Iris pigment epithelial cell (primary cell): ENCODE data around the gene LHX6.

Source experiments
- DNase-seq: peaks from one replicate; pipeline ENCODE4 v3.0.0-alpha.2; 2011; ENCODE audit warnings: low read depth

LHX6 gene

DNA sequence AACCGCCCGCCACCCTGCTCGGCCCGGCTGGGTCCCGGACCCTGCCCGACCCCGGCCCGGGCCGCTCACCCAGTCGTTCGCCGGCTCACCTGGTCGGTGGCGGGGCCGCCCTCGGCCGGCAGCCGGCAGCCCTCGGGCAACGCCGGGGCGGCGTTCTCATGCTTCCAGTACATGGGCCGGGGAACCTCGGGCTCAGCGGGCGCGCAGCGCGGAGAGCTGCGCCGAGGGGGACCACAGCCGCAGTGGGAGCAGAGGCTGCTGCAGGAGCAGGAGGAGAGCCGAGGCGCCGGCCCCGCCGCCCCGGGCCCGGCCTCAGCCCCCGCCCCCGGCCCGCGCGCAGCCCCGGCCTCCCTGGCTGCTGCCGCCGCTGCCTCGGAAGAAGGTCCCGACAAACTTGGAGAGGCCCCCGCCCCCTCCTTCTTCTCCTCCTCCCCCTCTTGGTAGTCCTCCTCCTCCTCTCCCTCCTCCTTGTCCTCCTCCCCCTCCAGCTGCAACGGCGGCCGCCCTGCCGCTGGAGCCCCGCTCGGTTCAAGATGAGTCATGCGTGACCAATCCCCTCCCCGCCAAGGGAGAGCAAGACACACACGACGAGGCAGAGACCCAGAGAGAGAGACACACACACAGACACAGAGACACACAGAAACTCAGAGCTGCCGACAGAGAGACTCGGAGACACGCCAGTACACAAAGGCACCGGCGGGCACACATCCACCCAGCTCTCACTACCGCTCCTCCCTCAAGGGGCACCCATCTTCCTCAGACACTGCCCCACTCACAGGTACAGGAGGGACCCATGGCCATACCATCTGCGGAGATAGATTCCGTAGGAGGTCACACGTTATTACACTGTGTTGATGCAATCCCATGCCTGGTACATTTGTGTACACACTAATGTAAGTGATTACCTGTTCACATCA, at the start of gene LHX6:
Gene LHX6 (minus strand): TSS at position 390 of the 917 bp plus-strand sequence. CDS start 217 bp downstream, at position 173.
- peak; percentile 23 for DNase-seq

DNA sequence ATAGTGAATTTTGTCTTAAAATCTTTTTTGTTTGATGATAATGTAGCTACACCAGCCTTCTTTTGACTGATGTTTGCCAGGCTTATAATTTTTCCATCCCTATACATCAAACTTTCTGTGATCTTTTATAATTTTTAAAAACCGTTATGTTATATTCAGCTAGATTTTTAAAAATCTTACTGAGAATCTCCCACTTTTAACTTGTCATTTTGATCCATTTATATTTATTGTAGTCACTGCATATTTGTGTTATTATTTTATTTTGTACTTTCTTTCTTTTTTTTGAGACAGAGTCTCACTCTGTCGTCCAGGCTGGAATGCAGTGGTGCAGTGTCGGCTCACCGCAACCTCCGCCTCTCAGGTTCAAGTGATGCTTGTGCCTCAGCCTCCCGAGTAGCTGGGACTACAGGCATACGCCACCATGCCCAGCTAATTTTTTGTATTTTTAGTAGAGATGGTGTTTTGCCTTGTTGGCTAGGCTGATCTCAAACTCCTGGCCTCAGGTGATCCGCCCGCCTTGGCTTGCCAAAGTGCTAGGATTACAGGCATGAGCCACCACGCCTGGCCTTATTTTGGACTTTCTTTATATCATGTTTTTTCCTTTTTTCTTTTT, 48.6 kb upstream of the LHX6 start:
- no peak for DNase-seq

DNA sequence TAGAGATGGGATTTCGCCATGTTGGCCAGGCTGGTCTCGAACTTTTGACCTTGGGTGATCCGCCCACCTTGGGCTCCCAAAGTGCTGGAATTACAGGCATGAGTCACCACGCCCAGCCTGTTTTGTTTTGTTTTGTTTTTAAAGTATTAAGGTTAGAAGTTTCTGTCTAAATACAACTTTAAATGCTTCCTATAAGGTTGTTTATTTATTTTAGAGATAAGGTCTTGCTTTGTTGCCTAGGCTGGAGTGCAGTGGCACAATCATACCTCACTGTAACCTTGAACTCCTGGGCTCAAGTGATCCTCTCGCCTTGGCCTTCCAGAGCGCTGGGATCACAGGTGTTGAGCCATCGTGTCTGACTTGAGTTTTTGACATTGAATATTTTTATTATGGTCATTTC, 47.3 kb upstream of the LHX6 start:
- peak; percentile 21 for DNase-seq

DNA sequence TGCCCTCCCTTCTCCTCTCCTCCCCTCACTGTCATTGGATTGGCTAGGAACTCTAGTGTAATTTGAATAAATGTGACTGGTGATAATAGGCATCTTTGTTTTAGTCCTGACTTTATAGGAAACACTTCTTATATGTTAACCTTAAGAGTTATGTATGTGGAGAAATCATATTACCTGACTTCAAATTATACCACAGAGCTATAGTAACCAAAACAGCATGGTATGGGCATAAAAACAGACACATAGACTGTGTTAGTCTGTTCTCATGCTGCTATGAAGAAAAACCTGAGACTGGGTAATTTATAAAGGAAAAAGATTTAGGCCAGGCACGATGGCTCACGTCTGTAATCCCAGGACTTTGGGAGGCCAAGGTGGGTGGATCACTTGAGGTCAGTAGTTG, 45.3 kb upstream of the LHX6 start:
- DNase-seq = no peak

DNA sequence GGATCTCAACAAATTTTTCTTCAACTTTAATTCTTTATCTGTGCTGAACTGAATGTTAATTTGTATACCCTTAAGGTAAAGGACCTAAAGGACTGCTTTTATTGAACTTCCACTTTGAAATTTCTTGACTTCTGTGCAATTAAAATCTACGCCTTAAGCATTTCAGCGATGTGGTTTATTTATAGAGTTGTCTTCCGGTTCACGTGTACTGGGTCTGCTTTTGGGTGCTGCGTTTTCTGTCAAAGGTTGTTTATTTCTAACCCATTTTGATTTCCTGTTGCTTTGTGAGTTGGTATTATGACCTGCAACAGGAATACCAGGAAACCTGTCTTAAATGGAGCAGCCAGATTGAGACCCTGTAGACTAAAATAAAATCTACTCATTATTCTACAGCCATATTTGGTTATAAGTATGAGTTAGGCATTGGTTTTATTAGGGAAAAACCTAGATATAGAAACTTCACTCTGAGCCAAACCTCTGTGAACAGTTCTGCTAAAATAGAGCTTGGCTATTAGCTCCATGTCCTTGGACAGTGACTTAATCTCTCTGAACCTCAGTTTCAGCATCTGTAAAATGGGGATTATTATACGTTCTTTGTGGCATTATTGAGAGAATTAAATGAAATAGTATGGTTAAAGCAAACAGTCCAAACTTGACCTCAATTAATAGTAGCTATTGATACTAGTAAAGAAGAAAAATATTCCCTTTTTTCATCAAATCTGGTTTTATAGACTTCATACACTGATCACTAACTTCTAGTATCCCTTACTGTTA, 39.5 kb upstream of the LHX6 start:
- no peak for DNase-seq

DNA sequence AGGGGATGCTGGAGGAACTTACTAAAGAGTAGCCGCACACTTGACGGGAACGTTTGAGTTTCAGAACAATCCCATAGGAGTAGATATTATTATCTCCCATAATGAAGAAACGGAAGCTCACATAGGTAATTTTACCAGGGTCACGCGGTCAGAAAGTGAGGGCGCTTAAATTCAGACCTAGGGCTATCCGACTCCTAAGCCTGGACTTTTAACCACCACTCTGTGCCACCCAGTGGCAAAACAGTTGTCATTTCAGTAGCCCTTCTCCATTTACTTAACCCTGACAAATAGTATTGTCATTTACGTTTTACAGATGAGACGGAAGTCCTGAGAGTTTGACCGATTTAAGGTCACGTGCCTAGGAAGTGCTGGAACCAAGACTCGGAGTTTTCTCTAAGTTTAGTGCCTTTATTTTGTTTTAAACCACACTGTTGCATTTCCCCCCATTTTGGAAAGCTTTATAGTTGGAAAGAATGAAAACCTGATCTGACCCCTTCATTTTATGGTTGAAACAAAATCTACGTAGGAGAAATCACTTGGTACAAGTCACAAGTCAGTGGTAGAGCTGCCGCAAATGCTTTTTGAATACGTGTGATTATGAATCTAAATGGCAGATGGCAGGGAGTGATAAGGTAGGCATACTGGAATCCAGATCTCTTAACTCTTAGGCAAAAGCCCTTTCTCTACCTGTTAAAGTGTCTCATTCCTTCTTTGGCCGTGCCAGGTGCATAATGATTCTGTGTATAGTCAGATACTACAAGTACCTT, 36.6 kb upstream of the LHX6 start:
- DNase-seq = peak; percentile 11

DNA sequence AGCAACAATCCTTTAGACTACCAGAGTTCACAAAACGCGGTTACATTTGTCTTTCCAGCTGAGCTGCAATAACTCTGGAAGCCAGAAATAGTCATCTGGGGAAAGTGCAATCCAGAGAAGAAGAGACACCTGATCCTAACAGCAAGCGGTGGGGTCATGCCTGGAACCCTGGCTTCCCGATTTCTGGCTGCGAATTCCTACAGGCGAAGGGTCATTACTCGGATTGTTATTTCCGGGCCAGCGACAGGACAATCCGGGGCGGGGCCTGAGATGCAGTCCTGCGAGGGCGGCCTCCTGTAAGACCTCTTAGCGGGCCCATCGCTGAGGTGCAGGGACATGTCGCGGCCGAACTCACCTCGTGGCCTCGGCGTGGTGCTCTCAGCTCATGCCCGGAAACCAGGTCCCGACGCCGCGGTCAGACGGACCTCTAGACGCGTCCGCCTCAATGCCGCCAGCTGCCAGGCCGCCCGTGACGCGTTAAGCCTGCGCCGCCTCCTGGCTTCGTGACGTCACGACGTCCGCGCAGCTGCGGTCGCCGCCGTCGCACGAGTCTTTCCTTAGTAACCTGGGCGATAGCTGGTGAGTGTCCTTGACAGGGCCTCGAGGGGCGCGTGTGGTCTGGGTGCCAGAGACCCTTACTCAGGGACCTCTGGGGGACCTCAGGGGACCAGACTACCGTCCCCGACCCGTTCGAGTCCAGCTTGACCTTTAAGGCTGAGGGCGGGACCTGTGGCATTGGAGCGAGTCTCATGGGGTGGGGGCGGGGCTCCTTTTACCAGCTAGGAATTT, 35.8 kb upstream of the LHX6 start, which contains the start of the genes MRRF and RBM18:
Gene MRRF (plus strand): TSS at position 523 of the 789 bp plus-strand sequence. CDS start 6,010 bp downstream, outside the sequence.
Gene RBM18 (minus strand): TSS at position 481 of the 789 bp plus-strand sequence. CDS start 3,348 bp downstream, outside the sequence.
- peak; percentile 92 for DNase-seq

GRCh38 chr9:122263699-122264349, 35.1 kb upstream of the LHX6 start:
- DNase-seq = peak; percentile 29

GRCh38 chr9:122262073-122262472, 33.3 kb upstream of the LHX6 start:
- DNase-seq = no peak

- DNase-seq = peak; percentile 82
Observed at GRCh38 chr9:122261469-122261881, 32.7 kb upstream of the LHX6 start.

- no peak for DNase-seq
Observed at GRCh38 chr9:122258886-122259415, 30.2 kb upstream of the LHX6 start.

GRCh38 chr9:122256206-122256605, 27.4 kb upstream of the LHX6 start:
- DNase-seq = no peak

DNA sequence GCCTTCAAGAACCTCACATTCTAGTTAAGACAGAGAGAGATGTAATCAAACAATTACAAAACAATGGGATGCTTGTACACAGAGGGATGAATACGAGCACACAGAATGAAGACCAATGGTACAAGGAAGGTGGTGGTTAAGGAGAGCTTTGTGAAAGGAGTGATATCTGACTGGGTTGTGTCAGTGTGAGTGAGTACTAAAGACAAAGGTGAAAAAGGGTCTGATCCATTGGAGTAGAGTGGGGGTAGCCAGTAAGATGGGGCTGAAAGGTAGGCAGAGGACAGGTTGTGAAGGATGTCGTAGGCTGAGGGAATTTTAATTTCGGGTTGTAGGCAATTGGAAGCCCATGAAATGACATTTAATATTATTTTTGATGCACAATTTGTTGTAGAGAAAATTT, 26.0 kb upstream of the LHX6 start:
- DNase-seq = no peak

- no peak for DNase-seq
Observed at GRCh38 chr9:122252796-122253195, 24.0 kb upstream of the LHX6 start.

- no peak for DNase-seq
Observed at GRCh38 chr9:122251351-122251750, 22.6 kb upstream of the LHX6 start.

DNA sequence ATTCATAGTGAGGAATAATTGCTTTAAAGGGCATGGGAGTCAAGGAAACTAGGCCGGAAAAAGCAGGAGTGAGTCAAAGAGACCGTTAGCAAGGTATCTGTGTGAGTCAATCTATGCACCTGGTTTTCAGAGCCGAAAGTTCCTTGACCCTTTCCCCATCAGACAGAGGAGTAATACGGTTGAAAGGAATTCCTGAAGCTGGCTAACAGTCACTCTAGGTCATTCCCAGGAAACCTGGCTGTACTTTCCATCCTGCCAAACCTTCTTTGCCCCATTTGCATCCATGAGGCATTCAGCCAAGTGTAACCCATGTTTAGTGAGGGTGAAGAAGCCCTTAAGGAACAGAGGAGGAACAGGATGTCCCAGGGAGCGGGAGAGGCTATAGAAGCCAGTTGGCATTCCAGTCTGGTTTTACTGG, 19.7 kb upstream of the LHX6 start:
- DNase-seq = no peak

- DNase-seq = no peak
Observed at GRCh38 chr9:122246666-122247065, 17.9 kb upstream of the LHX6 start.

GRCh38 chr9:122244349-122244748, 15.6 kb upstream of the LHX6 start:
- DNase-seq = no peak

DNA sequence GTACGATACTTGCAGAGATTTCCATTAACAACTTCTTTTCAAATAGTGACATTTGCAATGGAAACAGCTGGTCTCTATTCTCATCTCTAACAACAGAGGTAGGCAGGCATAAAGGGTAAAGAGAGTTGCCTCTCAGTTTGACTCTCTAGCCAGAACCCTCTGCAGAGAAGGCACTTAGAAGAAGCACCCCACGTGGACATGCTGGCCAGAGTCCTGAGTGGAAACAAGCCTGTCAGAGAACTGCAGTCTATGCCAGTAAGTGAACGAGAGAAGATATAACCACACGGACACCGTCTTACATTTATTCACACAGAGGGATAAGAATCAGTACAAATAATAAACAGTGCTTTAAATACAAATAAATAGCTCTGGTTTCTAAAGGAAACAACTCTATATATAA, 11.0 kb upstream of the LHX6 start:
- DNase-seq = no peak

- DNase-seq = no peak
Observed at GRCh38 chr9:122236681-122237080, 7.9 kb upstream of the LHX6 start.
